HUES64 (cell line): ENCODE measurements around the gene CHKB.

Experiments
- H3K27ac ChIP-seq: 2 replicates; pipeline ENCODE4 v1.7.0; 2013; ENCODE audit warnings: low read depth, low read length, inconsistent platforms
- H3K27me3 ChIP-seq: 2 replicates; pipeline ENCODE4 v1.6.1; 2013; ENCODE audit warnings: mild to moderate bottlenecking, low read length; ENCODE audit not compliant: insufficient read depth
- H3K36me3 ChIP-seq: 2 replicates; pipeline ENCODE4 v1.6.1; 2013; ENCODE audit warnings: mild to moderate bottlenecking, low read length; ENCODE audit not compliant: insufficient read depth
- H3K4me1 ChIP-seq: 2 replicates; pipeline ENCODE4 v1.6.1; 2013; ENCODE audit warnings: mild to moderate bottlenecking, low read length, moderate library complexity; ENCODE audit not compliant: insufficient read depth
- H3K4me3 ChIP-seq: 2 replicates; pipeline ENCODE4 v1.5.1; 2013; ENCODE audit warnings: mild to moderate bottlenecking, low read length, moderate library complexity
- H3K9ac ChIP-seq: 2 replicates; pipeline ENCODE4 v1.6.1; 2013; ENCODE audit warnings: mild to moderate bottlenecking, low read depth, low read length
- H3K9me3 ChIP-seq: 2 replicates; pipeline ENCODE4 v1.6.1; 2013; ENCODE audit warnings: low read depth, low read length; ENCODE audit not compliant: insufficient read depth
- WGBS: fragments of 150-250, 120-280 bp; methylation state at CpG from one replicate; pipeline ENCODE4 v1.1.7; 2013; ENCODE audit warnings: missing lambda C conversion rate; 5-methylcytosine and 5-hydroxymethylcytosine counted together

CHKB gene

DNA sequence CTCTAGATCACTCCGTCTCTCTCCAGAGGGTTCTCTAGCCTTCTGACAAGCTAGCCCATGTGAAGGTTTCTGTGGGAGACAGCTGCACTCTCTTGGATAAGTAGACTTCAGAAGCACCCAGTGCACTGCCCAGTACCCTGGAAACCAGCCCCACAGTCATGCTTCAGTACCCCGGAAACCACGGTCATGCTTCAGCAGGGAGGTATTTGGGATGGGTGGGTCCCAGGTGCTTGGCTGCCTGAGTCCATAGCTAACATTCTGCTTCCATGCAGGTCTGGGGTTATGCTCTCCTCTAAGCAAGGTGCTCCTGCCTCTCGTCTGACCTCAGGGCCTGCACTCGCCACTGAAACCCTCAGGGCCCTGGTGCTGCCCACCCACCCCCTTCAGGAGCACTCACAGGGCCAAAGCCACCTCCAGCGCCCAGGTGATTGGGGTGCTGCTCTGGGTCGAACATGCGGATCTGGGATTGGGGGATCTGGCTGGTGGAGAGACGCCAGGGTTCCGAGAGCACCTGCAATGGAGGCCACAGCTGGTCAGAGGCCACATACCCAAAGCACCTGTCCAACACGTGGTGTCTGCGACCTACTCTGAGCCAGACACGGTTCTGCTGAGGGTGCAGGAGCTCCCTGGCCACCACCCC, 12.6 kb downstream of the CHKB start:
- Histone ChIP-seq H3K27ac (no peak overlapping the region), H3K4me3 (no peak overlapping the region), H3K9ac (no peak overlapping the region), H3K36me3 (peaks cover 56% of the 10 kb centered on the region), H3K27me3 (peaks cover 1% of the 10 kb centered on the region; the same call in 1 of the 2 replicates), H3K4me1 (no peaks in the 10 kb centered on the region), H3K9me3 (no peaks in the 10 kb centered on the region)
- WGBS, result 93% methylated on average over 13 of the region's 13 CpGs

DNA sequence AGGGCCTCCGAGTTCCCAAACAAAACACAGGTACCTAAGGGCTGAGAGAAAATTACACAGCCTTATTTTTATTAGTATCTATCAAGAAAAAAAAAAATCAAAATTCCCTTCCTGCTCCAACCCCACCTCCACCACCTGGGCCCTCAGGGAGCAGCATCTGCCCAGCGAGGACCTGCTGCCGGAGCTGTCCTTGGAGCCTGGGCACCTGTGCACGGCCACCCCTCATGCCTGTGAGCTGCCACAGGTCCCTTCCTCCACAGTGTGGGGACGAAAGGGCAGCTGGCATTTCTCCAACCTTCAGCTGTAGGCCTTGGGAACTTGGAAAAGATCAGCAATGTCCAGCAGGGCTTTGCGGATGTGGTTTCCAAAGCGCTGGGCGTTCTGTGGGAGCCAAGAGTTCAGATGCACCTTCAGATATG, 13.6 kb downstream of the CHKB start:
- Histone ChIP-seq H3K9me3 (no peaks in the 10 kb centered on the region), H3K4me3 (no peak overlapping the region), H3K27me3 (peaks cover 10% of the 10 kb centered on the region; the same call in 1 of the 2 replicates), H3K27ac (no peak overlapping the region), H3K36me3 (peaks cover 50% of the 10 kb centered on the region), H3K9ac (no peak overlapping the region), H3K4me1 (no peaks in the 10 kb centered on the region)
- 95% methylated on average over 7 of the region's 8 CpGs for WGBS

DNA sequence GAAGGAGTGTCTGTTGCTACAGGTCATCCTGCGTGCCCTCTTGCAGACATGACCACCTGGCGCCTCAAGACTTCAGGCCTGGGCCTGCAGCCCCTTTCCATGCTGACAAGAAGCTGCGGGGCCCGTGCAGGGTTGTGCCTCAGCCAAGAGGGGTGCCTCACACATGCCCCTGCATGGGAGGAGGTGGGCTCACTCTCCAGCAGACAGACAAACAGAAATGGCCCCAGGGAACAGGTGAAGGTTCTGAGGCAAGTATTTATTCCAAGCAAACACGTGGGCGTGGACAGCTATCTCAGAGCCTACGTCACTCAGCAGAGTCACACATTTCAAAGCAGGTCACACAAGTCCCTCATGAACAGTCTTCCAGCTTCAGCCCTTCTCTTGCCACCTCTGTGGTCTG, 14.0 kb downstream of the CHKB start:
- Histone ChIP-seq H3K9ac (no peak overlapping the region), H3K9me3 (no peaks in the 10 kb centered on the region), H3K36me3 (peaks cover 50% of the 10 kb centered on the region), H3K4me3 (no peak overlapping the region), H3K27me3 (peaks cover 14% of the 10 kb centered on the region), H3K4me1 (no peaks in the 10 kb centered on the region), H3K27ac (no peak overlapping the region)
- WGBS, result 94% methylated on average over 7 of the region's 7 CpGs

DNA sequence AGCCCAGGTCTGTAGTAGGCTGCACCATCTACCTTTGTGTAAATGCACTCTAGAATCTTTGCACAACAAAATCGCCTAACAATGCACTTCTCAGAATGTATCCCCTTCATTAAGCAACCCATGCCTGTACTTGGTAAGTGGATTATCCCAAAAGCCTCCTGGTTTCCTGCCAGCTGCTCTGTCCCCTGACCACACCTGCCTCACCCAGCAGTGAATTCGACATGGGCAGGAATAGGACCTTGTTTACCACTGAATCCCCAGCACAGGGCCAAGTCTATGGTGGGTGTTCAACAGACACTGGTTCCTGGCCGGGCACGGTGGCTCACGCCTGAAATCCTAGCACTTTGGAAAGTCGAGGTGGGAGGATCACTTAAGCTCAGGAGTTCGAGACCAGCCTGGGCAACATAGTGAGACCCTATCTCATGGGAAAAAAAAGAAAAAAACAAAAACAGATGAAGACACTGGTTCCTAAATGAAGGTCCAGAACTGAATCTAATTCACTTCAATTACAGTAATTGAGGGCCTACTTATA, 14.9 kb downstream of the CHKB start:
- Histone ChIP-seq H3K27ac (no peak overlapping the region), H3K9me3 (no peaks in the 10 kb centered on the region), H3K4me1 (no peaks in the 10 kb centered on the region), H3K36me3 (peaks cover 44% of the 10 kb centered on the region), H3K9ac (no peak overlapping the region), H3K27me3 (peaks cover 21% of the 10 kb centered on the region), H3K4me3 (no peak overlapping the region)
- 96% methylated on average over 7 of the region's 7 CpGs for WGBS

DNA sequence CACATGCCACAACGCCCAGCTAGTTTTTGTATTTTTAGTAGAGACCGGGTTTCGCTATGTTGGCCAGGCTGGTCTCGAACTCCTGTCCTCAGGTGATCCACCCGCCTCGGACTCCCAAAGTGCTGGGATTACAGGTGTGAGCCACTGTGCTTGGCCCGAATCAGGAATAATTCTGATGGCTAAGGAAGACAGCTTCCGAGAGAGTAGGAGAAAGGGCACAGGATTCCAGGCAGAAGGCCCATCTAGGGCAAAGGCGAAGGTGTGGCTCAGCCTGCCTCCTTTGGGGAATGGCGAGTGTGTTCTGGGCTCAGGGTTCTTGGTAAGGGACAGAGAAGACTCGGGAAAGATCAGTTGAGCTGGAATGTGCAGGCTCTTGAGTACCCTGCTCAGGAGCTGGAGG, 18.4 kb downstream of the CHKB start:
- Histone ChIP-seq H3K27ac (no peak overlapping the region), H3K27me3 (peaks cover 21% of the 10 kb centered on the region), H3K9ac (no peak overlapping the region), H3K4me3 (no peak overlapping the region), H3K9me3 (no peaks in the 10 kb centered on the region), H3K36me3 (peaks cover 9% of the 10 kb centered on the region), H3K4me1 (no peaks in the 10 kb centered on the region)
- 91% methylated on average over 11 of the region's 11 CpGs for WGBS

DNA sequence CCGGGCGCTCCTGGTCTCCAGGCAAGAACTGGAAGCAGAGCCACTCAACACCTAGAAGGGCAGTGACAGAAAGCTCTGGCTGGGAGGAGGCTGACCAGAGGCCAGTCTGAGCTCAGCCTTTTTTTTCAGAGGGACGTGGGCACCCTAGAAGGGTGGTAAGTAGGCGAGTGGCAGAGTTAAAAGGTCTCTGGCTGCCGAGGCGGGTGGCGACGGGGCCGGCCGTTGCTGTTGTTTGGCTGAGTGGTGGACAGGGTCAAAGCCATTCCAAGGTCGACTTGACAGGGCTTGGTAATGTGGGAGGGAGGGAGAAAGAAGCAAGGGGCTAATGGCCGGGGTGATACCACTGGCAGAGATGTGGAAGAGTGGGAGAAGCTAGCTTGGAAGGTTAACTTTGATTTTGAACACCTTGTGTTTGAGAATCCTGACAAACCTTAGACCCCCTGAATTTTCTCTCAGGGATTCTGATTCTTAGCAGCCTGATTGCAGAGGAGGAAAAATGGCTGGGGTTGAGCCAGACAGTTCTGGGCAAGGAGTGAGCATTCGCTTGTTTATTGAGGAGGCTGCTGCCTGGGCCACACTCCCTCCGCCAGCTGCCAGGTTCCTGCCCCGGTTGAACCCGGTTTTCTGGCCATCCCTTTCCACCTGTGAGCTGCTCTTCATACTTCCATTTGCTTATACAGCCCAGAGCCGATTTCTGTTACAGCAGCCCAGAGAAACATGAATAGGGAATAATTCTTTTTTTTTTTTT, 19.1 kb downstream of the CHKB start:
- Histone ChIP-seq H3K4me1 (no peaks in the 10 kb centered on the region), H3K27ac (no peak overlapping the region), H3K27me3 (peaks cover 21% of the 10 kb centered on the region), H3K4me3 (peak overlapping the region; percentile 66), H3K36me3 (peaks cover 3% of the 10 kb centered on the region; the same call in 1 of the 2 replicates), H3K9me3 (no peaks in the 10 kb centered on the region), H3K9ac (no peak overlapping the region; the same call in 1 of the 2 replicates)
- WGBS, result 37% methylated on average over 17 of the region's 17 CpGs

DNA sequence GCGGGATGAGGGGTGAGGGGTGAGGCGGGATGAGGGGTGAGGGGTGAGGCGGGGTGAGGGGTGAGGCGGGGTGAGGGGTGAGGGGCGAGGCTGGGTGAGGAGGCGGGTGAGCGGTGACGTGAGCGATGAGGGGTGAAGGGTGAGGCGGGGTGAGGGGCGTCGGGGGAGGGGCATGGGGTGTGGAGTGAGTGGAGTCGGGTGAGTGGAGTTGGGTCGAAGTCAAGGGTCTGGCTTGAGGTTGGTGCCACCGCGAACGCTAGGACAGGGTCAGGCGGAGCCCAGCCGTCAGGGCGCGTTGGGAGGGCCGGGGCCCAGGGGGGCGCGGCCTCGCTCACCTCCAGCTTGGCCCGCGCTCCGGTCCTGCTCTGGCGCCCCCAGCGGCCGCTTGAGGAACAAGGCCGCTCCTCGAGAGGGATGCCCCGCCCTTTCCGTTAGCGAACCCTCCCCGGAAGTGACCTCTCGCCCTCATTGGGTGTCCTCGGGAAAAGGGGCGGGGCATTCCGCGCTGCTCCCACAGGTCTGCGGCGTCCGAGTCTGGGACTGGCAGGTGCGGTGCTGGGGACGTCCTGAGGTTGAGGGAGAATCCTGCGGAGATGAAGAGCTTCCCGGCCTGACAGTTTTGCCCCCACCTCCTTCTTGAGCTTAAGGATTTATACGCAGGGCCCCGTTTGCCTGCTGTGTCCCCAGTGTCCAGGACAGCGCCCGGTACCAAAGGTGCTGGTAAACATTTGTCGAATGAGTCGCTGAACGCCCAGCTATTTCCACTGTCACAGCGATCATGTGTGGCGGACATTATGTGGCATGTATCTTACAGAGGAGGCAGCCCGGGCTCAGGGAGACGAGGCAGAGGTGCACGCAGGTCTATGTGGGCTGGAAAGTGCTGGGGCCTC, 19.9 kb downstream of the CHKB start, which contains the start of gene SYCE3:
Gene SYCE3, minus strand, starts transcription at position 397 of the 890 bp plus-strand sequence. CDS start 6,514 bp downstream, outside the sequence.
- peak within 1 kb of the TSS; percentile 66 for H3K4me3 ChIP-seq
- H3K36me3 ChIP-seq, result no peaks in the 10 kb centered on the region
- no peaks in the 10 kb centered on the region for H3K4me1 ChIP-seq
- H3K9ac ChIP-seq, result no peak within 1 kb of the TSS; the same call in 1 of the 2 replicates
- H3K9me3 ChIP-seq, result no peaks in the 10 kb centered on the region
- peaks cover 21% of the 10 kb centered on the region for H3K27me3 ChIP-seq
- no peak within 1 kb of the TSS for H3K27ac ChIP-seq
- WGBS, result 6% methylated on average over 60 of the region's 61 CpGs

DNA sequence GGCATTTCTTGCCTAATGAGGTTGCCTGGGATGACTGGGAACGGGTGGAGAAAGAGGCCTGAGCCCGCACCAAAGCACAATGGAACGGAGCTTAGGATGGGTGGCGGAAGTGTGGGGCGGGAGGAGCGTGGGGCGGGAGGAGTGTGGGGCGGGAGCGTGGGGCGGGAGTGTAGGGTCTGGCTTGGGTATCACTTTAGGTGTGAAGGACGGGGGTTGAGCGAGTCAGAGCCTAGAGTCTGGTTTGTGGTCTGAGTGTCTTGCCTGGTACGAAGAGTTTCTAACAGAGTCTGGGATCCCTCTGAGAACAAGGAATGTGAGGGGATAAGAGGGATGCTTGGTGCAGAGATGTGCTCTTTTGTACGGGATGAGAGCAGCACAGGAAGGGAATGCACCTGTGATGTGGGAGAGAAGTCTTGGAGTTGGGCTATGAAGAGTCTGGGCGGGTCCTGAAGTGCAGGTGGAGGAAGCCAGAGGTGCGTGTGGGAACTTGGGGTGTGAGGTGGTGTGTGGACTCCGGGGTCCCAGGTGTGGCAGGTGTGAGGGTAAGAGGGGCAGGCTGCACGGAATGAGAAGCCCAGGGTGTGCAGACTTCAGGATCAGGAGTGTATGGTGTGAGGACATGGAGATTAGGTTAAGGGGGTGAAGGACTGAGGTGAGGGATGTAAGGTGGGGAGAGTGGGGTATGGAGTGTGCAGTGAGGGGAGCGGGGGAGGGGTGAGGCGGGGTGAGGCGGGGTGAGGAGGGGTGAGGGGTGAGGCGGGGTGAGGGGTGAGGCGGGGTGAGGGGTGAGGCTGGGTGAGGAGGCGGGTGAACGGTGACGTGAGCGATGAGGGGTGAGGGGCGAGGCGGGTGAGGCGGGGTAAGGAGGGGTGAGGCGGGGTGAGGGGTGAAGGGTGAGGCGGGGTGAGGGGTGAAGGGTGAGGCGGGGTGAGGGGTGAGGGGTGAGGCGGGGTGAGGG, 21.0 kb downstream of the CHKB start:
- H3K36me3 ChIP-seq, result no peaks in the 10 kb centered on the region
- no peak overlapping the region for H3K9ac ChIP-seq
- H3K4me3 ChIP-seq, result no peak overlapping the region
- no peaks in the 10 kb centered on the region for H3K4me1 ChIP-seq
- no peak overlapping the region for H3K27ac ChIP-seq
- H3K27me3 ChIP-seq, result peaks cover 21% of the 10 kb centered on the region
- H3K9me3 ChIP-seq, result no peaks in the 10 kb centered on the region
- WGBS, result 75% methylated on average over 20 of the region's 34 CpGs

DNA sequence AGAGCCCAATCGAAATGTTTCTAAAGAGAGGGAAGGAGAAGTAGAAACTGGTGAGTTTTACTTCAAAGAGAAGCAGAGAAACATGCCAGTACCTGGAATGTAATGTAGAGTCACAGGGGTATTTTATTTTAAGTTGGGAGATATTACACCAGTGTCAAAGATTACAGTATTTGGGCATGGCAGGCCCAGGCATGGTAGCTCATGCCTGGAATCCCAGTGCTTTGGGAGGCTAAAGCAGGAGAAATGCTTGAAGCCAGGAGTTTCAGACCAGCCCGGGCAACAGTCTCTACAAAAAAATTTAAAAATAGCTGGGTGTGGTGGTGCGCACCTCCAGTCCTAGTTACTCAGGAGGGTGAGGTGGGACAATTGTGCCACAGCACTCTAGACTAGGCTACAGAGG, 22.6 kb downstream of the CHKB start:
- H3K4me3 ChIP-seq, result no peak overlapping the region
- WGBS, result 92% methylated on average over 3 of the region's 3 CpGs
- H3K27ac ChIP-seq, result no peak overlapping the region
- H3K4me1 ChIP-seq, result peaks cover 5% of the 10 kb centered on the region; the same call in 1 of the 2 replicates
- H3K27me3 ChIP-seq, result peaks cover 20% of the 10 kb centered on the region
- no peaks in the 10 kb centered on the region for H3K36me3 ChIP-seq
- no peak overlapping the region for H3K9ac ChIP-seq
- H3K9me3 ChIP-seq, result no peaks in the 10 kb centered on the region

DNA sequence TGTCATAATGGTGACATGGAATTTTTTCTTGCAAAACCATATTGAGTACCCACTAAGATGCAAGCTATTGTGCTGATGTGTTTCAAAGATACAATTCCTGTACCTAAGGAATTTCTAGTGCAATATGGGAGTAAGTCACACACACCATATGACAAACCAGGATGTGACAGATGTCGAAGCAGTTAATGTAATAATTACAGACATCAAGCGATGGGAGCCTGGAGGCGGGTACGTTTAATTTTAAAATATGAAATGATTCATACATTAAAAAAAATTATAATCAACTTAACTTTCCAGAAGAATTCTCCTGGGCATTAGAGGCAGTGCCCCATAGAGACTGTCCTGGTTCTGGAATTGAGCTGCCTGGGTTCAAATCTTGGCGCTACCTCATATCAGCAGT, 25.9 kb downstream of the CHKB start:
- H3K27me3 ChIP-seq, result no peaks in the 10 kb centered on the region; the same call in 1 of the 2 replicates
- no peaks in the 10 kb centered on the region for H3K36me3 ChIP-seq
- 95% methylated on average over 1 of the region's 5 CpGs for WGBS
- H3K4me3 ChIP-seq, result no peak overlapping the region
- no peak overlapping the region for H3K27ac ChIP-seq
- H3K9ac ChIP-seq, result no peak overlapping the region
- H3K4me1 ChIP-seq, result peaks cover 5% of the 10 kb centered on the region; the same call in 1 of the 2 replicates
- no peaks in the 10 kb centered on the region for H3K9me3 ChIP-seq
